ENCODE measurements around the gene HIRA.

The HIRA gene

GRCh38 chr22:19478901-19479354 is 47.4 kb upstream of the HIRA start, which contains the start of gene UFD1:
TSS of gene UFD1 (minus strand) at chr22:19479193. CDS start at chr22:19479085, 108 bp downstream.
- peak within 1 kb of the TSS; percentile 86 to 87 for H3K4me3 ChIP-seq
- peak within 1 kb of the TSS; percentile 85 to 88 for H3K27ac ChIP-seq
- H3K27me3 ChIP-seq: no peaks in the 10 kb centered on the region
- H3K36me3 ChIP-seq: peaks cover 8 to 18% (median 10%) of the 10 kb centered on the region in 3 donors
- H3K9me3 ChIP-seq: no peaks in the 10 kb centered on the region
- H3K4me1 ChIP-seq: peaks cover 0 to 23% (median 12%) of the 10 kb centered on the region in 4 donors
- DNase-seq: peak; percentile 71 to 90
- TF ChIP-seq CTCF (IDR thresholded peaks at IDR 0.05): no peak
- intact Hi-C loops (cut with DNase I; ENCODE audit: low total_unique reads): loop anchor here (5.0 kb wide), 2 partner anchors 238 to 302 kb away; partner anchors contain the start of gene SLC25A1

GRCh38 chr22:19478045-19478900 is 46.7 kb upstream of the HIRA start:
- intact Hi-C loops (cut with DNase I; ENCODE audit: low total_unique reads): loop anchor here (5.0 kb wide), 2 partner anchors 239 to 301 kb away; partner anchors contain the start of gene SLC25A1
- Histone ChIP-seq H3K36me3 (peaks cover 8 to 24% (median 16%) of the 10 kb centered on the region in 3 donors), H3K27me3 (no peaks in the 10 kb centered on the region), H3K4me3 (peak overlapping the region; percentile 86 to 87), H3K4me1 (peaks cover 0 to 23% (median 12%) of the 10 kb centered on the region in 4 donors), H3K27ac (peak overlapping the region; percentile 85 to 88), H3K9me3 (no peaks in the 10 kb centered on the region)
- TF ChIP-seq CTCF (IDR thresholded peaks at IDR 0.05): no peak
- peak in 1 of 2 donors; percentile 21 for DNase-seq

- Histone ChIP-seq H3K4me1 (peaks cover 0 to 23% (median 12%) of the 10 kb centered on the region in 4 donors), H3K9me3 (no peaks in the 10 kb centered on the region), H3K4me3 (peak overlapping the region; percentile 86 to 87), H3K36me3 (peaks cover 8 to 32% (median 24%) of the 10 kb centered on the region in 3 donors), H3K27me3 (no peaks in the 10 kb centered on the region), H3K27ac (peak overlapping the region in 1 of 2 donors; percentile 85)
- no peak for TF ChIP-seq CTCF (IDR thresholded peaks at IDR 0.05)
- intact Hi-C loops (cut with DNase I; ENCODE audit: low total_unique reads): loop anchor here (5.0 kb wide), 2 partner anchors 240 to 300 kb away; partner anchors contain the start of gene SLC25A1
- no peak for DNase-seq
Measured at GRCh38 chr22:19477321-19478044, 46.0 kb upstream of the HIRA start.

GRCh38 chr22:19476023-19476422 is 44.5 kb upstream of the HIRA start:
- Histone ChIP-seq H3K27me3 (no peaks in the 10 kb centered on the region), H3K9me3 (no peaks in the 10 kb centered on the region), H3K4me3 (no peak overlapping the region), H3K27ac (no peak overlapping the region), H3K36me3 (peaks cover 16 to 47% (median 39%) of the 10 kb centered on the region in 3 donors), H3K4me1 (peaks cover 0 to 23% (median 12%) of the 10 kb centered on the region in 4 donors)
- no peak for DNase-seq
- TF ChIP-seq CTCF (IDR thresholded peaks at IDR 0.05): no peak
- intact Hi-C loops (cut with DNase I; ENCODE audit: low total_unique reads): loop anchor here (5.0 kb wide), 2 partner anchors 241 to 299 kb away; partner anchors contain the start of gene SLC25A1

GRCh38 chr22:19473578-19473977 is 42.0 kb upstream of the HIRA start:
- Histone ChIP-seq H3K4me3 (no peak overlapping the region), H3K27me3 (no peaks in the 10 kb centered on the region), H3K4me1 (peaks cover 0 to 16% (median 7%) of the 10 kb centered on the region in 4 donors), H3K9me3 (no peaks in the 10 kb centered on the region), H3K27ac (no peak overlapping the region), H3K36me3 (peaks cover 40 to 71% (median 63%) of the 10 kb centered on the region in 3 donors)
- no peak for DNase-seq
- intact Hi-C loops (cut with DNase I; ENCODE audit: low total_unique reads): no loop called here
- no peak for TF ChIP-seq CTCF (IDR thresholded peaks at IDR 0.05)

Data from tibial artery (tissue), 4 donors.